GM19328 (cell line): ENCODE measurements around the gene CBX2.

Experiments used
- ATAC-seq: cut with Tn5 transposase; IDR thresholded peaks from one replicate; pipeline ENCODE4 v1.9.1; 2021; ENCODE audit warnings: mild to moderate bottlenecking, moderate library complexity; ENCODE audit not compliant: unreplicated experiment

Gene CBX2

GRCh38 chr17:79799174-79799537, 21.2 kb downstream of the CBX2 start:
- ATAC-seq: no peak

- no peak for ATAC-seq
Observed at GRCh38 chr17:79799538-79800324, 21.8 kb downstream of the CBX2 start.

- ATAC-seq: no peak
Observed at GRCh38 chr17:79800325-79801155, 22.6 kb downstream of the CBX2 start.

GRCh38 chr17:79801156-79802038, 23.4 kb downstream of the CBX2 start:
- ATAC-seq: no peak

- ATAC-seq: no peak
Observed at GRCh38 chr17:79802039-79802735, 24.2 kb downstream of the CBX2 start.

GRCh38 chr17:79802736-79803420, 24.9 kb downstream of the CBX2 start:
- ATAC-seq: no peak

- ATAC-seq: no peak
Observed at GRCh38 chr17:79803421-79803996, 25.6 kb downstream of the CBX2 start.

GRCh38 chr17:79803997-79804855, 26.3 kb downstream of the CBX2 start:
- no peak for ATAC-seq

- no peak for ATAC-seq
Observed at GRCh38 chr17:79804856-79805696, 27.1 kb downstream of the CBX2 start.

GRCh38 chr17:79806446-79806760, 28.5 kb downstream of the CBX2 start:
- no peak for ATAC-seq

GRCh38 chr17:79806863-79807720, 29.1 kb downstream of the CBX2 start:
- ATAC-seq: no peak

GRCh38 chr17:79808763-79809529, 31.0 kb downstream of the CBX2 start:
- no peak for ATAC-seq

GRCh38 chr17:79809530-79810129, 31.7 kb downstream of the CBX2 start:
- no peak for ATAC-seq

- peak; percentile 64 for ATAC-seq
Observed at GRCh38 chr17:79810130-79811010, 32.4 kb downstream of the CBX2 start.
